GM18907 (cell line): ENCODE data around the gene TXN2.
A peak's percentile ranks its signal among the peaks of the same experiment; 100 is the strongest.
"Not testable (repeated sequence)": the region's sequence is repeated elsewhere in the genome, so short reads cannot be mapped to it uniquely, and the experiment has no call there.

Source experiments
- ATAC-seq: cut with Tn5 transposase; IDR thresholded peaks from one replicate; pipeline ENCODE4 v1.9.1; 2021; ENCODE audit warnings: mild to moderate bottlenecking, moderate library complexity; ENCODE audit not compliant: unreplicated experiment

The TXN2 gene

DNA sequence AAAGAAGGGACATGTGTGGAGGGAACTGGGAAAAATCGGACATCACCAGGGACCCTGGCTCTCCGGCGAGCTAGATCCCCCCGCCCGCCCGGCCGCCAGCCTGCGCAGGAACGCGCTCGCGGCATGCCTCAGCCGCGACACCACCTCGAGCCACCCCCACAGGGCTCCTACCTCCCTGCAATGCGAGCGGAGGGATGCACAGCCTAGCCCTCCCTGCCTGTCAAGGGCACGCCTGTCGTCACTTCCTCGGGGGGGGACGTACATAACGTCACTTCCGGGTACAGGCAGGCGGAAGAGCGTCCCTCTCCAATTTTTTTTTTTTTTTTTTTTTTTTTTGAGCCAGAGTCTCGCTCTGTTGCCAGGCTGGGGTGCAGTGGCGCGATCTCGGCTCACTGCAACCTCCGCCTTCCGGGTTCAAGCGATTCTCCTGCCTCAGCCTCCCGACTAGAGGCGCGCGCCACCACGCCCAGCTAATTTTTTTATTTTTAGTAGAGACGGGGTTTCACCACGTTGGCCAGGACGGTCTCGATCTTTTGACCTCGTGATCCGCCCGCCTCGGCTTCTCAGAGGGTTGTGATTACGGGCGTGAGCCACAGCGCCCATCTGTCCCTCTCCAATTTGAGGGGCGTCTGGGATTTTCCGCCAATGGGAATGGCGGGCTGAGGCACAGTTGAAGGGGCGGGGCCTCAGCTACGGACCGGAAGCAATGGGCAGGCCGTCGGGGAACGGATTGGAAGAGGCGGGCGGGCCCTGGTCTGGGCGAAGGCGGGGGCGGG is at the start of gene TXN2:
Gene TXN2 (minus strand): TSS at position 248 of the 776 bp plus-strand sequence. CDS start 803 bp downstream, outside the sequence.
- peak; percentile 81 for ATAC-seq

- peak; percentile 92 for ATAC-seq
Observed at GRCh38 chr22:36528795-36529751, 47.6 kb upstream of the TXN2 start, which contains the start of gene EIF3D. TSS of gene EIF3D (minus strand) at chr22:36529166. CDS start at chr22:36526121, 3,045 bp downstream.

- ATAC-seq, result no peak
Observed at GRCh38 chr22:36528341-36528740, 46.9 kb upstream of the TXN2 start.

GRCh38 chr22:36522662-36523061 is 41.2 kb upstream of the TXN2 start:
- ATAC-seq, result no peak

- ATAC-seq, result no peak
Observed at GRCh38 chr22:36520423-36520822, 39.0 kb upstream of the TXN2 start.

DNA sequence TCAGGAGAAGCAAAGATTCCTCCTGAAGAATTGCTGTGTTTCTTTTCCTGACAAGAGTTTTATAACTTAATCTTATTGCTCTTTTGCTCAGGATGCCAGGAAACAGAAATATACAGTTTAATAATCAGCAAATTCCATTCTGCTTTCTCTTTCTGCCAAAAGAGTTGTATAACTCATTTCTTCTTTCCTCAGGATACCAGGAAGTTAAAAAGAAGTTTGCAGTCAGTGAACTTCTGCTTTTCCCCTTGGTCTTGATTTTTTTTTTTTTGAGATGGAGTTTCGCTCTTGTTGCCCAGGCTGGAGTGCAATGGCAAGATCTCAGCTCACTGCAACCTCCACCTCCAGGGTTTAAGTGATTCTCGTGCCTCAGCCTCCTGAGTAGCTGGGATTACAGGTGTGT is 38.5 kb upstream of the TXN2 start:
- ATAC-seq, result not testable (repeated sequence)

DNA sequence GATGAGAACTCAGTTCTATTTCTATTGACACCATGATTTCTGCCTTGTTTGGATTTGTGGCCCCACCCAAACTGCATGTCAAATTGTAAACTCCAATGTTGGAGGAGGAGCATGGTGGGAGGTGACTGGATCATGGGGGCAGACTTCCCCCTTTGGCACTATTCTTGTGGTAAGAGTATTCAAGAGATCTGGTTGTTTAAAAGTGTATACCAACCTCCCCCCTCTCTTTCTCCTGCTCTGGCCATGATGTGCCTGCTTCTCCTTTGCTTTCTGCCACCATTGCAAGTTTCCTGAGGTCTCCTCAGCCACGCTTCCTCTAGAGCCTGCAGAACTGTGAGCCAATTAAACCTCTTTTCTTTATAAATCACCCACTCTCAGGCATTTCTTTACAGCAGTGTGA is 33.3 kb upstream of the TXN2 start:
- no peak for ATAC-seq

- ATAC-seq, result no peak
Observed at GRCh38 chr22:36512991-36513390, 31.6 kb upstream of the TXN2 start.

GRCh38 chr22:36512333-36512732 is 30.9 kb upstream of the TXN2 start:
- no peak for ATAC-seq

DNA sequence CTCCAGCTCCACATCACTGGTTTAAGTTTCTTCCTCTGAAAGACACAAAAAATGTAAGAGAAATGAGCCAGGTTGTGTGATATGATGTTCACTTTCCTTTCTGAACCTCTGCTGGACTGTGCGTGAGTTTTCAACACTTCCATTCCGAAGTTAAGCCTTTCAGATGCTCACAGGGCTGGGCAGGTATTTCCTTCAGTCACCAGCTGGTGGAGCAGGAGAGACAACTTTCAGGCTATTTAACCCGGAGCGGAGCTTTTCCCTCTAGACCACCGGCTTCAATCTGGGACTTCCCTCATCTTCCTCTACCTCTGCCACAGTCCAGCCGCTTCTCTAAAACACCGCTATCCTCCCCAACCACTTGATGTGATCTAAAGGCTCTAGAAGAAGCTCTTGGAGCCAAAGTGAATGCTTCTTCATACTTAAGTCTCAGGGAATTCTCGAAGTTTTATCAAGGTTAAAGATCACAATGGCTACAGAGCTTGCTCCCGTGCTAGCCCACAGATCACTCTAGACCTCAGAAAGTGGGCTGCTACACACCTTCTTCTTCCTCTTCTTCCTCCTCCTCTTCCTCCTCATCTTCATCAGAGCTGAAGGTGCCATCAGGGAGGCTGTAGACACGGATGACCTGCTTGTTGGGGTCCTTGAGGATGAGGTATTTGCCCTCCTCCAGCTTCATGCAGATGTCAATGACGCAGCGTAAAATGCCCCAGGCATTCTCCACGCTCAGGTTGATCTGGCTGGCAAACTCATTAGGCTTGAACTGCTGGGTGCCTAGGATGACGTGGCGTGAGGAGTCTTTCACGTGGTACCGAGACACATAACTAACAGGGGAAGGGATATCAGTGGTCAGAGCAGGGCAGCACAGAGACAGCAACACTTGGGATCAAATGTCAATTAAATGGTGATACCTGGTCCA is 29.8 kb upstream of the TXN2 start:
- ATAC-seq, result no peak

- no peak for ATAC-seq
Observed at GRCh38 chr22:36510384-36510783, 28.9 kb upstream of the TXN2 start.

GRCh38 chr22:36507518-36508010 is 26.1 kb upstream of the TXN2 start:
- no peak for ATAC-seq

GRCh38 chr22:36506637-36507517 is 25.4 kb upstream of the TXN2 start, which contains the start of gene FOXRED2:
TSS of gene FOXRED2 (minus strand) at chr22:36507040. CDS start at chr22:36506422, 618 bp downstream.
- peak; percentile 75 for ATAC-seq

DNA sequence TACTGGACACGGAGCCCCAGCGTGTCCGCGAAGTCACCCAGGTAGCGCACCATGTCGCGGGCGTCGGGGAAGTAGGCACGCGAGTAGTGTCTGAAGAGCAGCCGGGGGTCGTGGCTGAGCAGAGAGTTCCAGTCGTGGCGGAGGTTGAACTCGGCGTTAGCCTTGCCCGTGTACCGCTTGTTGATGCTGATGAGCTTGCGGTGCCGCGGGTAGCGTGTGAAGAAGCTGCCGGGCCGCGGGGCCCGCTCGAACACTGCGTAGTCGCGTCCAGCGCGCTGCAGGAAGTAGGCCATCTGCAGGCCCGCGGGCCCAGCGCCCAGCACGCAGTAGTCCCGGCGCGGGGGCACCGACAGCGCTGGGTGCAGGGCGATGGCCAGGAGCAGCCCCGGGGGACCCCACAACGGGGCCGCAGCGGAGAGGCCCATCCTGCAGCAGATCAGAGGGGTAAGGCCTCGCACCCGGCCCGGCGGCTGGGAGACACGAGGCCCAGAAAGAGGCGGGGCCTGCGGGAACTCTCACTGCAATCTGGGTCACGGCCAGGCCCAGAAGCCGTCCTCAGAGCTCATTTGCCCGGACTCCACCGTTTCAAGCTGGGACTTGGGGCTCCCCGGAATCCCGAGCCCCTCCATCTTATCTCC is 24.7 kb upstream of the TXN2 start:
- ATAC-seq, result no peak

- ATAC-seq, result no peak
Observed at GRCh38 chr22:36497910-36498665, 16.6 kb upstream of the TXN2 start.

GRCh38 chr22:36493690-36494110 is 12.3 kb upstream of the TXN2 start:
- ATAC-seq, result peak; percentile 49

DNA sequence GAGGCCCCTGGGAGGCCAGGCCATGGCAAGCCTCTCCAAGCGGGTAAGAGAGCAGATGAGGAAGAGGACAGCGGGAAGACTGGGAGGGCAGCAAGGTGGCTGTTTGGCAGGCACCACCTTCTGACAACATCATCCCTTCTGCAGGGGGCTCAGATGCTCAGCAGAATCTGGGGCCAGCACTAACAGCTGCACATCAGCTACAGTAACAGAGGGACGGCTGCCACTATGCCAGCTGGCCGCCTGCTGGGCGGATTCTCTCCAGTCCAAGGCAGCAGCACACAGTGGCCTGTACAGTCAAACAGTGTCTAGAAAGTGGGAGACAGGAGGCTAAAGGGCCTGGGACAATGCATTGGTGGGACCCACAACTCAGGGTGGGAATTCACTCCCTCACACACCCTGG is 10.7 kb upstream of the TXN2 start:
- no peak for ATAC-seq

DNA sequence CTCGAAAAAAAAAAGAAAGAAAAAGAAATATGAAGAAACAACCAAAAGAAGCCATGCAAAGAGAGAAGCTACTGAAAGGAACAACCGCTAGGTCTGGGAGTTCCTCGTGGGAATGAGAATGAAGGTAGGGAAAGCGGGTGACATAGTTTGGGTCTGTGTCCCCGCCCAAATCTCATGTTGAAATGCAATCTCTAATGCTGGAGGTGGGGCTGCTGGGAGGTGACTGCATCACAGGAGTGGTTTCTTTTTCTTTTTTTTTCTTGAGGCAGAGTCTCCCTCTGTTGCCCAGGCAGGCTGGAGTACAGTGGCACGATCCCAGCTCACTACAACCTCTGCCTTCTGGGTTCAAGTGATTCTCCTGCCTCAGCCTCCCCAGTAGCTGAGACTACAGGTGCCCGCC is 9.7 kb upstream of the TXN2 start:
- ATAC-seq, result no peak
